Measurements from ENCODE around the gene KCNT2. TPM values are rescaled to one million over a fixed set of nuclear protein-coding genes. Genes with fewer than 3 reads are reported as not detected.
"Not testable (repeated sequence)": the region's sequence is repeated elsewhere in the genome, so short reads cannot be mapped to it uniquely, and the experiment has no call there.

The KCNT2 gene
- total RNA-seq, 6 experiments from 2014 or later = 0.23 to 1.4 (median 0.32) TPM

- no peak overlapping the region for H3K27ac Mint-ChIP-seq
- no peaks in the 10 kb centered on the region for H3K4me1 Mint-ChIP-seq (ENCODE audit: low read depth)
- TF ChIP-seq, protein P1, sequence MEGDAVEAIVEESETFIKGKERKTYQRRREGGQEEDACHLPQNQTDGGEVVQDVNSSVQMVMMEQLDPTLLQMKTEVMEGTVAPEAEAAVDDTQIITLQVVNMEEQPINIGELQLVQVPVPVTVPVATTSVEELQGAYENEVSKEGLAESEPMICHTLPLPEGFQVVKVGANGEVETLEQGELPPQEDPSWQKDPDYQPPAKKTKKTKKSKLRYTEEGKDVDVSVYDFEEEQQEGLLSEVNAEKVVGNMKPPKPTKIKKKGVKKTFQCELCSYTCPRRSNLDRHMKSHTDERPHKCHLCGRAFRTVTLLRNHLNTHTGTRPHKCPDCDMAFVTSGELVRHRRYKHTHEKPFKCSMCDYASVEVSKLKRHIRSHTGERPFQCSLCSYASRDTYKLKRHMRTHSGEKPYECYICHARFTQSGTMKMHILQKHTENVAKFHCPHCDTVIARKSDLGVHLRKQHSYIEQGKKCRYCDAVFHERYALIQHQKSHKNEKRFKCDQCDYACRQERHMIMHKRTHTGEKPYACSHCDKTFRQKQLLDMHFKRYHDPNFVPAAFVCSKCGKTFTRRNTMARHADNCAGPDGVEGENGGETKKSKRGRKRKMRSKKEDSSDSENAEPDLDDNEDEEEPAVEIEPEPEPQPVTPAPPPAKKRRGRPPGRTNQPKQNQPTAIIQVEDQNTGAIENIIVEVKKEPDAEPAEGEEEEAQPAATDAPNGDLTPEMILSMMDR (IDR thresholded peaks at IDR 0.05) = no peak
- no peaks in the 10 kb centered on the region for H3K9me3 Mint-ChIP-seq
- H3K4me3 Mint-ChIP-seq = no peak overlapping the region
- H3K27me3 Mint-ChIP-seq (ENCODE audit: insufficient read depth) = peaks cover 1% of the 10 kb centered on the region; the same call in 1 of the 2 replicates
- H3K36me3 Mint-ChIP-seq (ENCODE audit: low read depth) = no peaks in the 10 kb centered on the region
- no peak for DNase-seq
Observed at GRCh38 chr1:196302420-196302819, 305.8 kb downstream of the KCNT2 start.

GRCh38 chr1:196295766-196296165 lies 312.5 kb downstream of the KCNT2 start:
- no peak overlapping the region for H3K27ac Mint-ChIP-seq
- H3K27me3 Mint-ChIP-seq (ENCODE audit: insufficient read depth) = peaks cover 2% of the 10 kb centered on the region; the same call in 1 of the 2 replicates
- TF ChIP-seq, protein P1 (IDR thresholded peaks at IDR 0.05) = no peak
- peaks cover 7% of the 10 kb centered on the region; the same call in 1 of the 2 replicates for H3K4me1 Mint-ChIP-seq (ENCODE audit: low read depth)
- H3K9me3 Mint-ChIP-seq = no peaks in the 10 kb centered on the region
- no peak overlapping the region for H3K4me3 Mint-ChIP-seq
- no peaks in the 10 kb centered on the region for H3K36me3 Mint-ChIP-seq (ENCODE audit: low read depth)
- no peak for DNase-seq

- Mint-ChIP-seq H3K27me3 (ENCODE audit: insufficient read depth) (no peaks in the 10 kb centered on the region), H3K4me3 (no peak overlapping the region), H3K36me3 (ENCODE audit: low read depth) (no peaks in the 10 kb centered on the region), H3K4me1 (ENCODE audit: low read depth) (peaks cover 9% of the 10 kb centered on the region; the same call in 1 of the 2 replicates), H3K9me3 (no peaks in the 10 kb centered on the region), H3K27ac (no peak overlapping the region)
- no peak for DNase-seq
- TF ChIP-seq, protein P1 (IDR thresholded peaks at IDR 0.05) = no peak
Observed at GRCh38 chr1:196278816-196279215, 329.4 kb downstream of the KCNT2 start.

DNA sequence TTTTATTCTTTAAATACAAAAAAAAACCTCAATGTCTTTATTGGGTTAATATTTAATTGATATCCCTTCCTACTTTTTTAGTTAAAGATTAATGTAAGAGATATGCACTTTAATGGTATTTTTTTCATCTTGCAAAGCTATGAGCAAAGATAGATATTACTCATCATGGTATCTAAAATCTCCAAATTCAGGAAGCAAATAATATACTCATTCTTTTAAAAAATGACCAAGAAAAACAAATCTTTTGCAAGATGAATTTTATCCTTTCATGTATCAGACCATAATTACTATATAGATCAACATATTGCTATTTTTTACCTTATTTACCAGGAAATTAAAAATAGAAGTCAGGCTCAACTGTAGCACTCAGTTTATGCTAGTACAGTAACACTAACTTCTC lies 330.4 kb downstream of the KCNT2 start:
- TF ChIP-seq, protein P1 (IDR thresholded peaks at IDR 0.05) = no peak
- no peak overlapping the region for H3K27ac Mint-ChIP-seq
- H3K9me3 Mint-ChIP-seq = no peaks in the 10 kb centered on the region
- no peak overlapping the region for H3K4me3 Mint-ChIP-seq
- H3K36me3 Mint-ChIP-seq (ENCODE audit: low read depth) = no peaks in the 10 kb centered on the region
- no peaks in the 10 kb centered on the region for H3K27me3 Mint-ChIP-seq (ENCODE audit: insufficient read depth)
- H3K4me1 Mint-ChIP-seq (ENCODE audit: low read depth) = peaks cover 9% of the 10 kb centered on the region; the same call in 1 of the 2 replicates
- DNase-seq = no peak

DNA sequence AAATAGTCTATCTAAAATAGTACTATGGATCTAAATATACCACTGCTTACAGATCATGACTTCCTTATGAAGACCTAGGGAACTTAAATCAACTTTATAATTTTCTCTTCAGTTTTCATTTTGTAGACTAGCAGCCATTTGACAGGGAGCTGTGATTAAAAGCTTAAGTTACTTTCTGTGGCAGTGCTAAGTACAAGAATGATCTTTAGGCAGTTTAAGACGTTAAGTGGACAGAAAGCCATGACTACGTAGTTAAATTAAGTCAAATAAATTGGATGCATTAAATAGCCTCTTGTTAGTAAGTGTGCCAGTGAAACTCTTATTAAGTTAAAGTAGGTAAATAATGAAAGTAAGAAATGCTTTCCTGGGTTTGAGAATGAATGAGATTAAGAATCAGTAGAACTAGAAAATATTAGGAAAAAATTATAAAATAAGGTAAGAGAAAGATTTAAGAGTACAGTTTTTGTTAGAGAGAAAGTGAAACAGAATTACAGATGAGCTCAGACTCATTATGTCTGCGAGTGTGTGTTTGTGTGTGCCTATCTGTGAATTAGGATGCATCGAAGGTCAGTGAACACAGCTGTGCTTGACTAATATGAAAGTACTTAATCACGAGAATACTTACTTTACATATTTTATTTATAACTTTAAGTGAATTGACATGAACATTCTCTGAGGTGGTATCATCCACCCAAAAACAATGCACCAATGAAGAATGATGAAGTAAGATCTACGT lies 336.9 kb downstream of the KCNT2 start:
- no peak overlapping the region for H3K27ac Mint-ChIP-seq
- no peak for DNase-seq
- H3K9me3 Mint-ChIP-seq = no peaks in the 10 kb centered on the region
- no peaks in the 10 kb centered on the region; the same call in 1 of the 2 replicates for H3K4me1 Mint-ChIP-seq (ENCODE audit: low read depth)
- H3K36me3 Mint-ChIP-seq (ENCODE audit: low read depth) = no peaks in the 10 kb centered on the region
- H3K27me3 Mint-ChIP-seq (ENCODE audit: insufficient read depth) = no peaks in the 10 kb centered on the region
- H3K4me3 Mint-ChIP-seq = peak overlapping the region; percentile 25; the same call in 1 of the 2 replicates
- TF ChIP-seq, protein P1 (IDR thresholded peaks at IDR 0.05) = no peak

GRCh38 chr1:196263086-196263485 lies 345.2 kb downstream of the KCNT2 start:
- H3K9me3 Mint-ChIP-seq; H3K4me3 Mint-ChIP-seq; H3K27ac Mint-ChIP-seq; H3K36me3 Mint-ChIP-seq (ENCODE audit: low read depth); H3K27me3 Mint-ChIP-seq (ENCODE audit: insufficient read depth); DNase-seq; H3K4me1 Mint-ChIP-seq (ENCODE audit: low read depth): not testable (repeated sequence)
